Neuron (in vitro differentiated cells): ENCODE results near the gene ATXN10.

ENCODE experiments used
- H2AFZ ChIP-seq: one replicate; pipeline ENCODE4 v1.6.1; 2013; ENCODE audit warnings: low read depth, mild to moderate bottlenecking, inconsistent platforms, low read length, moderate library complexity
- H3K27me3 ChIP-seq: one replicate; pipeline ENCODE4 v1.6.1; 2013; ENCODE audit warnings: low read length; ENCODE audit not compliant: insufficient read depth
- H3K36me3 ChIP-seq: one replicate; pipeline ENCODE4 v1.6.1; 2013; ENCODE audit warnings: low read length; ENCODE audit not compliant: insufficient read depth
- H3K4me1 ChIP-seq: one replicate; pipeline ENCODE4 v1.6.1; 2013; ENCODE audit warnings: low read length; ENCODE audit not compliant: insufficient read depth
- H3K4me3 ChIP-seq: 2 replicates; pipeline ENCODE4 v1.5.1; 2013; ENCODE audit warnings: mild to moderate bottlenecking, low read length, moderate library complexity
- H3K9me3 ChIP-seq: one replicate; pipeline ENCODE4 v1.6.1; 2013; ENCODE audit warnings: low read length

Gene ATXN10

DNA sequence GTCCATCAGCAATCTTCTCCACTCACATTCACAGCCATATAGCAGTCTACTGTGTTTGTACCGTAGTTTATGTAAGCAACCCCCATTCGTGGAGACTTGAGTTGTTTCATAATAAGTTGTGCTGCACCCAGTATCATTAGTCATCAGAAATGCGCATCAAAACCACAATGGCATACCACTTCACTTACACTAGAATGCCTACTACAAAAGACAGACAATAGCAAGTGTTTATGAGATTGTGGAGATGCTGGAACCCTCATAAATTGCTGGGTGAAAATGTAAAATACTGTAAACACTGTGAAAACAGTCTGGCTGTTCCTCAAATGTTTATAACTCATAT, 133.3 kb downstream of the ATXN10 start:
- H2AFZ ChIP-seq, result no peak overlapping the region
- H3K4me1 ChIP-seq, result no peaks in the 10 kb centered on the region
- H3K27me3 ChIP-seq, result no peaks in the 10 kb centered on the region
- peaks cover 26% of the 10 kb centered on the region for H3K36me3 ChIP-seq
- H3K9me3 ChIP-seq, result peaks cover 5% of the 10 kb centered on the region
- no peak overlapping the region for H3K4me3 ChIP-seq

GRCh38 chr22:45805413-45805812, 133.8 kb downstream of the ATXN10 start:
- Histone ChIP-seq H3K9me3 (peaks cover 5% of the 10 kb centered on the region), H3K36me3 (peaks cover 26% of the 10 kb centered on the region), H3K27me3 (no peaks in the 10 kb centered on the region), H3K4me1 (no peaks in the 10 kb centered on the region), H2AFZ (no peak overlapping the region), H3K4me3 (no peak overlapping the region)

- H3K4me3 ChIP-seq, result no peak overlapping the region
- peaks cover 35% of the 10 kb centered on the region for H3K36me3 ChIP-seq
- H3K4me1 ChIP-seq, result no peaks in the 10 kb centered on the region
- H3K27me3 ChIP-seq, result no peaks in the 10 kb centered on the region
- H3K9me3 ChIP-seq, result peaks cover 7% of the 10 kb centered on the region
- H2AFZ ChIP-seq, result no peak overlapping the region
These were observed 135.7 kb downstream of the ATXN10 start for GRCh38 chr22:45807156-45807915.

- Histone ChIP-seq H3K4me1 (peaks cover 5% of the 10 kb centered on the region), H3K4me3 (no peak overlapping the region), H3K27me3 (no peaks in the 10 kb centered on the region), H2AFZ (no peak overlapping the region), H3K36me3 (peaks cover 44% of the 10 kb centered on the region), H3K9me3 (peaks cover 2% of the 10 kb centered on the region)
These were observed 141.3 kb downstream of the ATXN10 start for GRCh38 chr22:45812910-45813309.

- peaks cover 2% of the 10 kb centered on the region for H3K9me3 ChIP-seq
- H2AFZ ChIP-seq, result no peak overlapping the region
- H3K4me3 ChIP-seq, result no peak overlapping the region
- peaks cover 34% of the 10 kb centered on the region for H3K36me3 ChIP-seq
- peaks cover 14% of the 10 kb centered on the region for H3K4me1 ChIP-seq
- no peaks in the 10 kb centered on the region for H3K27me3 ChIP-seq
These were observed 142.6 kb downstream of the ATXN10 start for GRCh38 chr22:45814198-45814597.

GRCh38 chr22:45816776-45817175, 145.1 kb downstream of the ATXN10 start:
- Histone ChIP-seq H3K36me3 (peaks cover 31% of the 10 kb centered on the region), H2AFZ (no peak overlapping the region), H3K9me3 (no peaks in the 10 kb centered on the region), H3K27me3 (no peaks in the 10 kb centered on the region), H3K4me3 (no peak overlapping the region), H3K4me1 (peaks cover 14% of the 10 kb centered on the region)

GRCh38 chr22:45817745-45818423, 146.2 kb downstream of the ATXN10 start:
- Histone ChIP-seq H3K27me3 (no peaks in the 10 kb centered on the region), H3K4me3 (no peak overlapping the region), H3K9me3 (no peaks in the 10 kb centered on the region), H3K4me1 (peaks cover 14% of the 10 kb centered on the region), H3K36me3 (peaks cover 25% of the 10 kb centered on the region), H2AFZ (no peak overlapping the region)

DNA sequence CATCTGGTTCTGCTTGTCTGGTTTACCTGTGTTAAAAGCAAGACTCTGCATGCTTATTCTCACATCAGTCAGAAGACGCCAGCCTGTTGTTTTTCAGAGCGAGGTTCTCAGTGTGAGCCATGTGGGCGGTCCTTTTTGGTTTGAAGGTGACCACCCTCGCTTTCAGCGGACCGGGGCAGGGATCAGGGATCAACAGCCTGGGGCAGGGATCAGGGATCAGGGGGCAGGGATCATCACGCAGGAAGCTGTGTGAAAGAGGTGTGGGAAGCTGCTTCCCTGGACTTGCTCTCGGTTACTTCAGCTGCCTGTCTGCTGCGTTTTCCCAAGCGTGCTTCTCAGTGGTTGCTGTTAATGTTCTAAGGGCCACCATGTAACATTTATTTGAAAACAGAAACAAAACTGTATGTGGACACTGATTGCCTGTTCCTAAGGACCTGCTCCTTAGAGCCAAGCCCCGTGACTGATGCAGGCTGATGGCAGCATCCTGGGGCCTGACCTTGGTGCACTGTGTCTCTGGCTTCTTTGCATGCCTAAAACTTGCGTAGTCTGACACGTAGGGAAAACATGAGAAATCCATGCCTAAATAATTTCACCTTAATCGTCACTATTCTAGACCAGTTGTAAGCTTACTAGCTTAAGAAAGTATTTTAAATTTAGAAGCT, 146.9 kb downstream of the ATXN10 start:
- Histone ChIP-seq H3K4me1 (peaks cover 14% of the 10 kb centered on the region), H3K9me3 (no peaks in the 10 kb centered on the region), H3K36me3 (peaks cover 27% of the 10 kb centered on the region), H3K27me3 (no peaks in the 10 kb centered on the region), H3K4me3 (no peak overlapping the region), H2AFZ (no peak overlapping the region)

DNA sequence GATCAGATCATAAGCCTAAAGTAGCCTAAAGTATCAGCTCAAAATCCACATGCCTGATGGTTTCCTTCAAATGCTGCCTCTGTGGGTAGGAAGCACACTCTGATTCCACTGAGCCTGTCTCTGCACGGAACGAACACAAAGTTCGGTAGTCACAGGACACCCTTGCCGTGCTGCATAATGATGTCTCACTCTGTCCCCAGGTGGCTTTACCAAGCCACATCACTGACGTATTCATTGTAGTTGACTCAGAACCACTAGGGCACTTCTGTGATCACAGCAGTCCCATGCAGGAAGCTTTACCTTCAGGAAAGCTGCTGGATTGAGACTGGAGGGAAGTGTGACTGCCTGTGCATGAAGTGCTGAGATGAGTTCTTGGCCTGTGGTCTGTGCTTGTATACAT, 147.7 kb downstream of the ATXN10 start:
- no peak overlapping the region for H2AFZ ChIP-seq
- H3K9me3 ChIP-seq, result no peaks in the 10 kb centered on the region
- no peak overlapping the region for H3K4me3 ChIP-seq
- H3K4me1 ChIP-seq, result peaks cover 14% of the 10 kb centered on the region
- peaks cover 25% of the 10 kb centered on the region for H3K36me3 ChIP-seq
- H3K27me3 ChIP-seq, result no peaks in the 10 kb centered on the region

DNA sequence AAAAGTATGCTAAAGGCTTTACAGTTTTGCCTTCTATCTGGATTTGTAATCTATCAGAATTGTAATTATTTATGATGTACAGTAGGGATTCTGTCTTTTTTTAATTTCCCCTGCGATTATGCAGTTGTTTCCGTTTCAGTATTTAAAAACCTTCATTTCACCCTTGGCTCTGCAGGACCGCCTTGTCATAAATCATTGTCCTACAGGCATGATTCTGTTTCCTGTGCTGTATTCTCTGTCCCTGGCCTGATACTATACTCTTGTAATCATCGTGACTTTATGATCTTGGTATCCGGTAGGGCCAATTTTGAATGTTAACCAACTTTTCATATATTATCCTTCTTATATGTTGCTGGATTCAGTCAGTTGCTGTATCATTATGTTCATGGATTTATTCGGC, 151.7 kb downstream of the ATXN10 start:
- H3K4me3 ChIP-seq, result no peak overlapping the region
- no peak overlapping the region for H2AFZ ChIP-seq
- peaks cover 24% of the 10 kb centered on the region for H3K36me3 ChIP-seq
- H3K27me3 ChIP-seq, result no peaks in the 10 kb centered on the region
- H3K4me1 ChIP-seq, result peaks cover 5% of the 10 kb centered on the region
- H3K9me3 ChIP-seq, result peaks cover 5% of the 10 kb centered on the region

DNA sequence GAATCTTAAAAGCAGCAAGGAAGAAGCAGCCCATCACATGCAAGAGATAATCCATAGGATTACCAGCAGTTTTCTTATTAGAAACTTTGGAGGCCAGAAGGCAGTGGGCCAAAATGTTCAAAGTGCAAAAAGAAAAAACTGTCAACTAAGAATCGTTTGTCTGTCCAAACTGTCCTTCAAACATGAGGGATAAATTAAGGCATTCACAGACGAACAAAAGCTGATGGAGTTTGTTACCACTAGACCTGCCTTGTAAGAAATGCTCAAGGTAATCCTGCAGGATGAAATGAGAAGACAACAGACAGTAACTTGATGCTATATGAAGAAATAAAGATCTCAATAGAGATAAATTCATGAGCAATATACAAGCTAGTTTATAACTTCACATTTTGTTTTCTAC, 154.9 kb downstream of the ATXN10 start:
- Histone ChIP-seq H3K4me3 (no peak overlapping the region), H2AFZ (no peak overlapping the region), H3K27me3 (no peaks in the 10 kb centered on the region), H3K36me3 (peaks cover 17% of the 10 kb centered on the region), H3K4me1 (no peaks in the 10 kb centered on the region), H3K9me3 (peaks cover 7% of the 10 kb centered on the region)

GRCh38 chr22:45828841-45829240, 157.2 kb downstream of the ATXN10 start:
- Histone ChIP-seq H3K27me3 (no peaks in the 10 kb centered on the region), H3K36me3 (peaks cover 12% of the 10 kb centered on the region), H2AFZ (no peak overlapping the region), H3K9me3 (peaks cover 12% of the 10 kb centered on the region), H3K4me3 (no peak overlapping the region), H3K4me1 (no peaks in the 10 kb centered on the region)

DNA sequence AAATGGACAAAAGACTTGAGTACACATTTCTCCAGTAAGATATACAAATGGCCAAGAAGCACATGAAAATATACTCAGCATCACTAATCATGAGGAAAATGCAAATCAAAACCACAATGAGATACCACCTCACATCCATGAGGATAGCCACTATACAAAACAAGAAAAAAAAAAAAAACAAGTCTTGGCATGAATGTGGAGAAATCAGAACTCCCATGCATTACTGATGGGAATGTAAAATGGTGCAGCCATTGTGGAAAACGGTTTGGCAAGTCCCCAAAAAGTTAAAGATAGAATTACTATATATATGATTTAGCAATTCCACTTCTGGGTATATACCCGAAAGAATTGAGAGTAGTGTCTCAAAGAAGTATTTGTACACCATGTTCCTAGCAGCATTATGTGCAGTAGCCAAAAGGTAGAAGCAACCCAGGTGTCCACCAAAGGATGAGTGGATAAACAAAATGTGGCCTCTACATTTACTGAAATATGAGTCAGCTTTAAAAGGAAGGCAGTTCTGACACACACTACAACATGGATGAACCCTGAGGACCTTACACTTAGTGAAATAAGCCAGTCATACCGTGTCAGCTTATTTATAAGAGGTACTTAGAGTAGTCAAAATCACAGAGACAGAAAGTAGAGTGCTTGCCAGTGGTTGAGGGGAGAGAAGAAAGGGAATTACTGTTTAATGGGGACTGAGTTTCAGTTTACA, 159.1 kb downstream of the ATXN10 start:
- no peaks in the 10 kb centered on the region for H3K4me1 ChIP-seq
- peaks cover 8% of the 10 kb centered on the region for H3K9me3 ChIP-seq
- no peaks in the 10 kb centered on the region for H3K27me3 ChIP-seq

More for the DNA sequence above, 159.1 kb downstream of the ATXN10 start:
- no peak overlapping the region for H2AFZ ChIP-seq
- no peak overlapping the region for H3K4me3 ChIP-seq
- peaks cover 9% of the 10 kb centered on the region for H3K36me3 ChIP-seq
